Body of pancreas (tissue), 4 donors: ENCODE results near the gene POLR1G. TPM values are rescaled to one million over a fixed set of nuclear protein-coding genes. Genes with fewer than 3 reads are reported as not detected.

Source experiments
- ATAC-seq: fragments of 150-250 bp; one replicate; pipeline ENCODE4 v1.9.1; 2016
- DNase-seq, 4 donors: peaks; one replicate each; pipeline ENCODE4 v3.0.0-alpha.2; 2019
- H3K27ac ChIP-seq, 4 donors: fragments of 200-600 bp; sonication (generic); 1 replicate in 3 of 4; 2 replicates in 1 of 4; pipeline versions ENCODE4 v1.5.1 to v1.6.1; 2016 to 2019; ENCODE audit warnings: mild to moderate bottlenecking in 1 of 4, mixed read lengths in 1 of 4, moderate library complexity in 1 of 4
- H3K27me3 ChIP-seq, 2 donors: fragments of 200-600 bp; sonication (generic); one replicate each; pipeline ENCODE4 v1.6.0; 2016; ENCODE audit warnings: mild to moderate bottlenecking in 1 of 2
- H3K36me3 ChIP-seq, 2 donors: fragments of 200-600 bp; sonication (generic); replicated peaks in 1 of 2; 2 replicates each; pipeline ENCODE4 v1.5.1; 2016; ENCODE audit warnings: low read depth in 2 of 2; ENCODE audit not compliant: insufficient read depth in 1 of 2
- H3K4me1 ChIP-seq: fragments of 200-600 bp; sonication (generic); one replicate; pipeline ENCODE4 v1.6.0; 2016
- H3K4me3 ChIP-seq, 2 donors: fragments of 200-600 bp; sonication (generic); 1 replicate in 1 of 2; 2 replicates in 1 of 2; pipeline ENCODE4 v1.5.1; 2016 to 2019
- H3K9me3 ChIP-seq, 3 donors: fragments of 200-600 bp; sonication (generic); 1 replicate in 2 of 3; 2 replicates in 1 of 3; pipeline ENCODE4 v1.5.1; 2016
- POLR2A ChIP-seq, 3 donors: fragments of 450-650 bp; IDR thresholded peaks; one replicate each; pipeline ENCODE4 v1.6.1; 2016; ENCODE audit warnings: antibody characterized with exemption in 3 of 3, mild to moderate bottlenecking in 2 of 3
- WGBS, 2 donors: methylation state at CpG; one replicate each; pipeline ENCODE4 v1.1.5; 2017; 5-methylcytosine and 5-hydroxymethylcytosine counted together
- intact Hi-C: fragments of 100-400 bp; cut with DNase I; formaldehyde crosslinking; loops from one replicate; pipeline ENCODE4 v1.15.1; 2023
- total RNA-seq, 2 donors: library from RNA; depleted of rRNA; stranded (reverse); fragments of >200 nt; gene quantifications; one replicate each; pipeline ENCODE4 v1.1.0, GENCODE V29; 2016
- TF ChIP-seq, protein P1 (sequence below), 7 experiments: fragments of 450-650 bp in 4 of 7; fragments of 200-600 bp in 3 of 7; sonication (generic) in 3 of 7; IDR thresholded peaks; one replicate each; pipeline ENCODE4 v1.5.1; 2016 to 2019; ENCODE audit warnings: antibody characterized with exemption in 7 of 7

Gene POLR1G
- total RNA-seq, 2 donors from 2014 or later = 1.8 to 2.0 TPM

DNA sequence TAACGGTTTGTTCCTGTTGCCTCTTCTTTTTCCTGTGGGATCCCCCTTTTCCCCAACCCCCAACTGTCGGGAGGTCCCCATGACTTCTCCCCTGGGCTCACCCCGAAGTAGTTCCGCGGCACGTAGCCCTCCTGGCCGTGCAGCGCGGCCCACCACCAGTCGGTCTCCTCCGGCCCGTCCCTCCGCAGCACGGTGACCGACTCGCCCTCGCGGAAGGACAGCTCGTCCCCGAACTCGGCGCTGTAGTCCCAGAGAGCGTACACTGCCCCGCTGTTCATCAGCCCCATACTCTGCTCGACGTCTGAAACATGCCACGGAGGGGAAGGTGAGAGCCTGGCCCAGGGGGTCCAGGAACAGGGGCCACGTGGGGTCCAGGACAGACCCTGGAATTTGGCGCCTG lies 24.0 kb upstream of the POLR1G start:
- no peaks in the 10 kb centered on the region for H3K36me3 ChIP-seq
- peaks cover 10% of the 10 kb centered on the region for H3K4me1 ChIP-seq
- no peaks in the 10 kb centered on the region for H3K9me3 ChIP-seq
- H3K4me3 ChIP-seq = no peak overlapping the region
- no peak for ATAC-seq
- no peaks in the 10 kb centered on the region for H3K27me3 ChIP-seq
- WGBS, 2 donors = 88 to 94% methylated on average over 27 to 29 of the region's 29 CpGs
- no peak for TF ChIP-seq POLR2A (IDR thresholded peaks at IDR 0.05)
- TF ChIP-seq, protein P1, sequence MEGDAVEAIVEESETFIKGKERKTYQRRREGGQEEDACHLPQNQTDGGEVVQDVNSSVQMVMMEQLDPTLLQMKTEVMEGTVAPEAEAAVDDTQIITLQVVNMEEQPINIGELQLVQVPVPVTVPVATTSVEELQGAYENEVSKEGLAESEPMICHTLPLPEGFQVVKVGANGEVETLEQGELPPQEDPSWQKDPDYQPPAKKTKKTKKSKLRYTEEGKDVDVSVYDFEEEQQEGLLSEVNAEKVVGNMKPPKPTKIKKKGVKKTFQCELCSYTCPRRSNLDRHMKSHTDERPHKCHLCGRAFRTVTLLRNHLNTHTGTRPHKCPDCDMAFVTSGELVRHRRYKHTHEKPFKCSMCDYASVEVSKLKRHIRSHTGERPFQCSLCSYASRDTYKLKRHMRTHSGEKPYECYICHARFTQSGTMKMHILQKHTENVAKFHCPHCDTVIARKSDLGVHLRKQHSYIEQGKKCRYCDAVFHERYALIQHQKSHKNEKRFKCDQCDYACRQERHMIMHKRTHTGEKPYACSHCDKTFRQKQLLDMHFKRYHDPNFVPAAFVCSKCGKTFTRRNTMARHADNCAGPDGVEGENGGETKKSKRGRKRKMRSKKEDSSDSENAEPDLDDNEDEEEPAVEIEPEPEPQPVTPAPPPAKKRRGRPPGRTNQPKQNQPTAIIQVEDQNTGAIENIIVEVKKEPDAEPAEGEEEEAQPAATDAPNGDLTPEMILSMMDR (IDR thresholded peaks at IDR 0.05) = no peak
- DNase-seq = no peak
- no peak overlapping the region for H3K27ac ChIP-seq
- intact Hi-C loops = no loop called here

DNA sequence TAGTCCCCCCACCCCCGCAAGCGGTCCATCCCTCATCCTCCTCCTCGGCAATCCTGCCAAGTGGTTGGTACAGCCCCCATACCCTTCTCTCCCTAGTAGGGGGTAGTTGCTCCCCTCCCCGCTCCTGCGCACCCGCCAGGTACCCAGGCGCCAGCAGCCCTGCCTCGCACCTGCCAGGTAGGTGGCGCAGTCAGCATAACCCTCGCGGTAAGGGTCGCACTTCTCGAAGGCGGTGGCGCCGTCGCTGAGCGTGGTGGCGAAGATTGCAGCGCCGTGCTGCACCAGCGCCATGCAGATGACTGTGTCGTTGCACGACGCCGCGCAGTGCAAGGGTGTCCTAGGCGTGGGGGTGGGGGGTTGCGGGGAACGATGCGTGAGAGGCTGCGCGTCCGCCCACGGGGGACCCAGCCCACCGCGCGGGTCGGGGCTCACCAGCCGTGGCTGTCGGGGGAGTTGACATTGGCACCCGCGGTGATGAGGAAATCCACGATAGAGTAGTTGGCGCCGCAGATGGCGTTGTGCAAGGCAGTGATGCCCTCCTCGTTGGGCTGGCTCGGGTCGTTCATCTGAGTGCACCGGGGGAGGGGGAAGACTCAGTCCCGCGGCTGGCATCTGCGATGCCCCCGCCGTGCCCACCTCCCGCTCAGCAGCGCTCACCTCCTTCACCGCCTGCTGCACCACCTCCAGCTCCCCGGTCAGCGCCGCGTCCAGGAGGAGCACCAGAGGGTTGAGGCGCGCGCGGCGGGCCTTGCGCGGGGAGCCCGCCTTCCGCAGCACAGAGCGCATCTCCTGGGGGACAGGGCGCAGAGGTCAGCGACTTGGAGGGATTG lies 20.8 kb upstream of the POLR1G start:
- H3K4me1 ChIP-seq = peaks cover 10% of the 10 kb centered on the region
- DNase-seq (no peak), ATAC-seq (peak; percentile 27)
- intact Hi-C loops = no loop called here
- H3K27ac ChIP-seq = no peak overlapping the region
- TF ChIP-seq, protein P1 (IDR thresholded peaks at IDR 0.05) = no peak
- TF ChIP-seq POLR2A (IDR thresholded peaks at IDR 0.05) = no peak
- no peaks in the 10 kb centered on the region for H3K36me3 ChIP-seq
- H3K27me3 ChIP-seq = no peaks in the 10 kb centered on the region
- no peak overlapping the region for H3K4me3 ChIP-seq
- no peaks in the 10 kb centered on the region for H3K9me3 ChIP-seq
- 10 to 17% methylated on average over 7 to 74 of the region's 75 CpGs for WGBS, 2 donors

DNA sequence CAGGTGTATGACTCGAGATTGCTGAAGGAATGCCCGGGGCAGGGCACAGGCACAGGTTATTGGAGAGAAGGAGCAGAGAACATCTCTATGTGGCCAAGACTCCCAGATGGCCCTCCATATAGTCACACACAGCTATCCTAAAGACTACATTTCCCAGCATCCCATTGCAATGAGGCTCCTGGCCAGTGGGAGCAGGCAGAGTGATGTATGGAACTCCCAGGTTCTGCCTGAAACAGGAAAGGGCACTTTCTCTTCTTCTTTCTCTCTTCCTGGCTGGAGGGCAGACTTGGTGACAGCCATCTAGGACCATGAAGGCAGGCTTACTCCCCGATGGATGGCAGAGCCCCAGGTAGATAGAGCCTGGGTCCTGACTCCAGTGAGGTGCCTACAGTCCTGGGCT lies 15.1 kb upstream of the POLR1G start:
- Histone ChIP-seq H3K27ac (no peak overlapping the region), H3K4me1 (no peaks in the 10 kb centered on the region), H3K9me3 (no peaks in the 10 kb centered on the region), H3K27me3 (no peaks in the 10 kb centered on the region), H3K36me3 (peaks cover 0 to 3% of the 10 kb centered on the region in 2 donors), H3K4me3 (no peak overlapping the region)
- WGBS, 2 donors = 73 to 78% methylated on average over 3 of the region's 3 CpGs
- TF ChIP-seq POLR2A (IDR thresholded peaks at IDR 0.05) = no peak
- TF ChIP-seq, protein P1 (IDR thresholded peaks at IDR 0.05) = no peak
- no peak for DNase-seq
- intact Hi-C loops = no loop called here
- ATAC-seq = no peak

- intact Hi-C loops = no loop called here
- TF ChIP-seq POLR2A (IDR thresholded peaks at IDR 0.05) = no peak
- TF ChIP-seq, protein P1 (IDR thresholded peaks at IDR 0.05) = no peak
- ATAC-seq = peak; percentile 34
- H3K4me3 ChIP-seq = no peak overlapping the region
- H3K27me3 ChIP-seq = no peaks in the 10 kb centered on the region
- H3K36me3 ChIP-seq = peaks cover 0 to 3% of the 10 kb centered on the region in 2 donors
- no peak for DNase-seq
- no peak overlapping the region for H3K27ac ChIP-seq
- H3K4me1 ChIP-seq = no peaks in the 10 kb centered on the region
- no peaks in the 10 kb centered on the region for H3K9me3 ChIP-seq
- 89 to 91% methylated on average over 9 to 18 of the region's 21 CpGs for WGBS, 2 donors
These were observed 14.4 kb upstream of the POLR1G start for GRCh38 chr19:45391871-45392665.
